Activated CD8-positive, alpha-beta memory T cell treated with anti-CD3 and anti-CD28 coated beads, Interleukin-2, amount 10 ng/mL, durations not matched to agents 7 days and 5 days (primary cell): ENCODE measurements around the gene AFG1L. TPM values are rescaled to one million over a fixed set of nuclear protein-coding genes. Genes with fewer than 3 reads are reported as not detected.
"Not testable (repeated sequence)": the region's sequence is repeated elsewhere in the genome, so short reads cannot be mapped to it uniquely, and the experiment has no call there.

Experiments used
- ATAC-seq: fragments of 150-1000 bp; cut with Tn5 transposase; one replicate; pipeline ENCODE4 v1.10.0; 2021; ENCODE audit warnings: moderate library complexity
- CTCF ChIA-PET: fragments of 350-600 bp; sonication (Branson Sonifier 250); formaldehyde crosslinking; loops from one replicate; lab custom pipeline; 2021; ENCODE audit warnings: antibody characterized with exemption; lab: Charles Lee
- DNase-seq: peaks from one replicate; pipeline ENCODE4 v3.0.0-alpha.2; 2020
- H3K27ac Mint-ChIP-seq: one replicate; pipeline ENCODE4 v1.8.0; 2021; ENCODE audit warnings: mild to moderate bottlenecking, mixed read lengths
- H3K27me3 Mint-ChIP-seq: one replicate; pipeline ENCODE4 v1.8.0; 2021; ENCODE audit warnings: mixed read lengths
- H3K36me3 Mint-ChIP-seq: one replicate; pipeline ENCODE4 v1.8.0; 2021; ENCODE audit warnings: mild to moderate bottlenecking, mixed read lengths
- H3K4me1 Mint-ChIP-seq: one replicate; pipeline ENCODE4 v1.8.0; 2021; ENCODE audit warnings: mixed read lengths
- H3K4me3 Mint-ChIP-seq: one replicate; pipeline ENCODE4 v1.8.0; 2021; ENCODE audit warnings: mild to moderate bottlenecking, moderate library complexity, mixed read lengths
- H3K9me3 Mint-ChIP-seq: one replicate; pipeline ENCODE4 v1.8.0; 2022; ENCODE audit warnings: low read depth, mixed read lengths
- total RNA-seq, 2 experiments: library from RNA; stranded (reverse); gene quantifications; one replicate each; pipeline ENCODE4 v1.2.3, GENCODE V29; 2021

Gene AFG1L
- total RNA-seq, 2 experiments from 2014 or later: 3.9 to 8.9 TPM

GRCh38 chr6:108442770-108443520 lies 148.1 kb downstream of the AFG1L start:
- H3K27me3 Mint-ChIP-seq: peaks cover 41% of the 10 kb centered on the region
- no peaks in the 10 kb centered on the region for H3K36me3 Mint-ChIP-seq
- CTCF ChIA-PET: no interaction called here

GRCh38 chr6:108446629-108447150 lies 151.8 kb downstream of the AFG1L start:
- no peaks in the 10 kb centered on the region for H3K9me3 Mint-ChIP-seq
- peaks cover 14% of the 10 kb centered on the region for H3K4me1 Mint-ChIP-seq
- no peak overlapping the region for H3K27ac Mint-ChIP-seq
- no peak overlapping the region for H3K4me3 Mint-ChIP-seq
- no peak for DNase-seq
- peaks cover 33% of the 10 kb centered on the region for H3K27me3 Mint-ChIP-seq
- H3K36me3 Mint-ChIP-seq: no peaks in the 10 kb centered on the region
- CTCF ChIA-PET: interaction anchor here (0.8 kb wide), 1 partner anchor 45 kb away, joined by 3 read pairs; no protein-coding TSS in a partner anchor
- no peak for ATAC-seq

More at GRCh38 chr6:108442770-108443520, 148.1 kb downstream of the AFG1L start:
- DNase-seq (no peak), ATAC-seq (no peak)
- Mint-ChIP-seq H3K4me3 (no peak overlapping the region), H3K9me3 (no peaks in the 10 kb centered on the region), H3K4me1 (peaks cover 14% of the 10 kb centered on the region), H3K27ac (no peak overlapping the region)

- no peaks in the 10 kb centered on the region for H3K9me3 Mint-ChIP-seq
- H3K4me3 Mint-ChIP-seq: no peak overlapping the region
- DNase-seq (no peak), ATAC-seq (no peak)
- CTCF ChIA-PET: no interaction called here
- H3K27ac Mint-ChIP-seq: no peak overlapping the region
- peaks cover 15% of the 10 kb centered on the region for H3K4me1 Mint-ChIP-seq
- no peaks in the 10 kb centered on the region for H3K36me3 Mint-ChIP-seq
- H3K27me3 Mint-ChIP-seq: peaks cover 25% of the 10 kb centered on the region
Measured at GRCh38 chr6:108448481-108448880, 153.6 kb downstream of the AFG1L start.

GRCh38 chr6:108449717-108450116 lies 154.9 kb downstream of the AFG1L start:
- ATAC-seq, H3K27ac Mint-ChIP-seq, H3K4me3 Mint-ChIP-seq, H3K9me3 Mint-ChIP-seq, CTCF ChIA-PET, DNase-seq, H3K36me3 Mint-ChIP-seq: not testable (repeated sequence)
- Mint-ChIP-seq H3K4me1 (peaks cover 18% of the 10 kb centered on the region), H3K27me3 (peaks cover 24% of the 10 kb centered on the region)

- DNase-seq: no peak
- no peak overlapping the region for H3K4me3 Mint-ChIP-seq
- no peaks in the 10 kb centered on the region for H3K36me3 Mint-ChIP-seq
- CTCF ChIA-PET: no interaction called here
- H3K4me1 Mint-ChIP-seq: peaks cover 7% of the 10 kb centered on the region
- H3K27me3 Mint-ChIP-seq: peaks cover 14% of the 10 kb centered on the region
- no peak overlapping the region for H3K27ac Mint-ChIP-seq
- ATAC-seq: no peak
- H3K9me3 Mint-ChIP-seq: no peaks in the 10 kb centered on the region
Measured at GRCh38 chr6:108451816-108452215, 157.0 kb downstream of the AFG1L start.

- no peak for DNase-seq
- peaks cover 8% of the 10 kb centered on the region for H3K27me3 Mint-ChIP-seq
- H3K4me3 Mint-ChIP-seq: no peak overlapping the region
- no peak overlapping the region for H3K27ac Mint-ChIP-seq
- CTCF ChIA-PET: no interaction called here
- H3K4me1 Mint-ChIP-seq: peaks cover 7% of the 10 kb centered on the region
- H3K9me3 Mint-ChIP-seq: no peaks in the 10 kb centered on the region
- ATAC-seq: no peak
- H3K36me3 Mint-ChIP-seq: no peaks in the 10 kb centered on the region
Measured at GRCh38 chr6:108452711-108453195, 157.9 kb downstream of the AFG1L start.

GRCh38 chr6:108453601-108454185 lies 158.8 kb downstream of the AFG1L start:
- no peak overlapping the region for H3K4me3 Mint-ChIP-seq
- no peaks in the 10 kb centered on the region for H3K9me3 Mint-ChIP-seq
- peaks cover 7% of the 10 kb centered on the region for H3K4me1 Mint-ChIP-seq
- DNase-seq (no peak), ATAC-seq (peak; percentile 39)
- H3K27ac Mint-ChIP-seq: no peak overlapping the region
- H3K36me3 Mint-ChIP-seq: peaks cover 2% of the 10 kb centered on the region
- peaks cover 9% of the 10 kb centered on the region for H3K27me3 Mint-ChIP-seq
- CTCF ChIA-PET: no interaction called here

- Mint-ChIP-seq H3K27ac (no peak overlapping the region), H3K27me3 (peaks cover 12% of the 10 kb centered on the region), H3K4me1 (peaks cover 7% of the 10 kb centered on the region), H3K4me3 (no peak overlapping the region), H3K36me3 (peaks cover 2% of the 10 kb centered on the region), H3K9me3 (no peaks in the 10 kb centered on the region)
- CTCF ChIA-PET: no interaction called here
- no peak for DNase-seq
- no peak for ATAC-seq
Measured at GRCh38 chr6:108454356-108454755, 159.5 kb downstream of the AFG1L start.

GRCh38 chr6:108455688-108456087 lies 160.8 kb downstream of the AFG1L start:
- Mint-ChIP-seq H3K4me1 (peaks cover 7% of the 10 kb centered on the region), H3K36me3 (peaks cover 2% of the 10 kb centered on the region), H3K9me3 (no peaks in the 10 kb centered on the region), H3K4me3 (no peak overlapping the region), H3K27ac (no peak overlapping the region), H3K27me3 (peaks cover 13% of the 10 kb centered on the region)
- DNase-seq (no peak), ATAC-seq (no peak)
- CTCF ChIA-PET: no interaction called here

GRCh38 chr6:108463784-108464183 lies 168.9 kb downstream of the AFG1L start:
- no peaks in the 10 kb centered on the region for H3K36me3 Mint-ChIP-seq
- no peak overlapping the region for H3K27ac Mint-ChIP-seq
- H3K4me1 Mint-ChIP-seq: no peaks in the 10 kb centered on the region
- no peaks in the 10 kb centered on the region for H3K9me3 Mint-ChIP-seq
- DNase-seq (no peak), ATAC-seq (no peak)
- H3K27me3 Mint-ChIP-seq: peaks cover 15% of the 10 kb centered on the region
- H3K4me3 Mint-ChIP-seq: no peak overlapping the region
- CTCF ChIA-PET: interaction anchor here (1.4 kb wide), 1 partner anchor 18 kb away, joined by 5 read pairs; no protein-coding TSS in a partner anchor

GRCh38 chr6:108464418-108465097 lies 169.7 kb downstream of the AFG1L start:
- peaks cover 13% of the 10 kb centered on the region for H3K27me3 Mint-ChIP-seq
- DNase-seq: no peak
- no peaks in the 10 kb centered on the region for H3K4me1 Mint-ChIP-seq
- CTCF ChIA-PET: no interaction called here
- no peak for ATAC-seq
- H3K36me3 Mint-ChIP-seq: no peaks in the 10 kb centered on the region
- no peaks in the 10 kb centered on the region for H3K9me3 Mint-ChIP-seq
- H3K4me3 Mint-ChIP-seq: no peak overlapping the region
- no peak overlapping the region for H3K27ac Mint-ChIP-seq

GRCh38 chr6:108465098-108465495 lies 170.2 kb downstream of the AFG1L start:
- CTCF ChIA-PET: no interaction called here
- Mint-ChIP-seq H3K27me3 (peaks cover 16% of the 10 kb centered on the region), H3K9me3 (no peaks in the 10 kb centered on the region), H3K36me3 (no peaks in the 10 kb centered on the region), H3K27ac (no peak overlapping the region), H3K4me1 (no peaks in the 10 kb centered on the region), H3K4me3 (no peak overlapping the region)
- DNase-seq (no peak), ATAC-seq (no peak)

GRCh38 chr6:108468346-108468745 lies 173.5 kb downstream of the AFG1L start:
- CTCF ChIA-PET: no interaction called here
- DNase-seq: no peak
- no peaks in the 10 kb centered on the region for H3K4me1 Mint-ChIP-seq
- H3K27ac Mint-ChIP-seq: no peak overlapping the region
- H3K4me3 Mint-ChIP-seq: no peak overlapping the region
- H3K9me3 Mint-ChIP-seq: no peaks in the 10 kb centered on the region
- ATAC-seq: no peak
- peaks cover 28% of the 10 kb centered on the region for H3K27me3 Mint-ChIP-seq
- no peaks in the 10 kb centered on the region for H3K36me3 Mint-ChIP-seq
